Gastrocnemius medialis (tissue), 4 donors: ENCODE data around the gene PEAK1. TPM values are rescaled to one million over a fixed set of nuclear protein-coding genes. Genes with fewer than 3 reads are reported as not detected.
A peak's percentile ranks its signal among the peaks of the same experiment; 100 is the strongest.

Experiments used
- ATAC-seq, 2 donors: fragments of 150-250 bp; one replicate each; pipeline ENCODE4 v1.9.1; 2016
- DNase-seq, 2 donors: peaks; one replicate each; pipeline ENCODE4 v3.0.0-alpha.2; 2019
- H3K27ac ChIP-seq, 4 donors: fragments of 200-600 bp; sonication (generic); 1 replicate in 1 of 4; 2 replicates in 3 of 4; pipeline ENCODE4 v1.5.1; 2016 to 2018; ENCODE audit warnings: mild to moderate bottlenecking in 2 of 4, moderate library complexity in 1 of 4
- H3K27me3 ChIP-seq, 3 donors: fragments of 200-600 bp; sonication (generic) in 2 of 3; 1 replicate in 1 of 3; 2 replicates in 2 of 3; pipeline versions ENCODE4 v1.5.1 to v1.6.0; 2016 to 2019; ENCODE audit warnings: mild to moderate bottlenecking in 1 of 3, moderate library complexity in 1 of 3
- H3K36me3 ChIP-seq, 2 donors: fragments of 200-600 bp; sonication (generic) in 1 of 2; one replicate each; pipeline ENCODE4 v1.5.1; 2017 to 2018
- H3K4me1 ChIP-seq, 2 donors: fragments of 200-600 bp; sonication (generic) in 1 of 2; one replicate each; pipeline ENCODE4 v1.5.1; 2016 to 2017; ENCODE audit warnings: mild to moderate bottlenecking in 2 of 2
- H3K4me3 ChIP-seq, 4 donors: fragments of 200-600 bp; sonication (generic) in 3 of 4; 1 replicate in 1 of 4; 2 replicates in 3 of 4; pipeline ENCODE4 v1.5.1; 2016 to 2019; ENCODE audit warnings: mild to moderate bottlenecking in 2 of 4
- H3K9me3 ChIP-seq, 3 donors: fragments of 200-600 bp; sonication (generic) in 2 of 3; 1 replicate in 1 of 3; 2 replicates in 2 of 3; pipeline ENCODE4 v1.5.1; 2016 to 2019
- CTCF ChIP-seq, 5 experiments: fragments of 450-650 bp in 3 of 5; fragments of 200-600 bp in 2 of 5; sonication (generic) in 2 of 5; IDR thresholded peaks in 4 of 5; conservative IDR thresholded peaks in 1 of 5; 1 replicate in 4 of 5; 2 replicates in 1 of 5; pipeline ENCODE4 v1.5.1; 2016 to 2019; ENCODE audit warnings: antibody characterized with exemption in 5 of 5, mild to moderate bottlenecking in 3 of 5, moderate library complexity in 3 of 5
- POLR2A ChIP-seq, 2 donors: fragments of 450-650 bp; IDR thresholded peaks; one replicate each; pipeline ENCODE4 v1.6.1; 2017; ENCODE audit warnings: antibody characterized with exemption in 2 of 2, mild to moderate bottlenecking in 2 of 2, moderate library complexity in 2 of 2
- in situ Hi-C, 4 donors: fragments of 200-750 bp; cut with MboI; loops; one replicate each; pipeline versions ENCODE4 v1.15.0 to v1.8.0; 2017; ENCODE audit warnings: low sequenced_read_pairs in 4 of 4
- intact Hi-C: fragments of 100-400 bp; cut with DNase I; formaldehyde crosslinking; loops from one replicate; pipeline ENCODE4 v1.15.1; 2023; ENCODE audit warnings: low total_unique reads
- total RNA-seq, 4 donors: library from RNA; depleted of rRNA; stranded (reverse); fragments of >200 nt; gene quantifications; one replicate each; pipeline versions ENCODE4 v1.1.0 to v1.2.3, GENCODE V29; 2016

PEAK1 gene
- total RNA-seq, 4 donors from 2014 or later, result 17.8 to 21.9 (median 20.8) TPM

- DNase-seq (no peak), ATAC-seq (peak; percentile 49 to 58)
- TF ChIP-seq POLR2A (IDR thresholded peaks at IDR 0.05) (no peak), CTCF (IDR thresholded peaks at IDR 0.05 in 4 of 5, conservative IDR thresholded peaks at IDR 0.05 in 1 of 5) (no peak)
- no peaks in the 10 kb centered on the region for H3K27me3 ChIP-seq
- in situ Hi-C loops, result no loop called here
- H3K36me3 ChIP-seq, result no peaks in the 10 kb centered on the region
- no peaks in the 10 kb centered on the region for H3K9me3 ChIP-seq
- H3K27ac ChIP-seq, result peak overlapping the region; percentile 80 to 93 (median 87)
- H3K4me3 ChIP-seq, result no peak overlapping the region
- peaks cover 76 to 86% of the 10 kb centered on the region in 2 donors for H3K4me1 ChIP-seq
- intact Hi-C loops, result loop anchor here (10.0 kb wide), 1 partner anchor 880 kb away; no protein-coding TSS in a partner anchor
Observed at GRCh38 chr15:77064539-77065308, 355.2 kb downstream of the PEAK1 start.

GRCh38 chr15:77064063-77064462 is 355.8 kb downstream of the PEAK1 start:
- no peak overlapping the region for H3K4me3 ChIP-seq
- H3K9me3 ChIP-seq, result no peaks in the 10 kb centered on the region
- no peak for DNase-seq
- in situ Hi-C loops (no loop called here), intact Hi-C loops (loop anchor here (10.0 kb wide), 1 partner anchor 879 kb away; no protein-coding TSS in a partner anchor)
- H3K27me3 ChIP-seq, result no peaks in the 10 kb centered on the region
- TF ChIP-seq POLR2A (IDR thresholded peaks at IDR 0.05) (no peak), CTCF (IDR thresholded peaks at IDR 0.05 in 4 of 5, conservative IDR thresholded peaks at IDR 0.05 in 1 of 5) (no peak)
- ATAC-seq, result no peak
- peak overlapping the region; percentile 80 to 93 (median 87) for H3K27ac ChIP-seq
- peaks cover 76 to 86% of the 10 kb centered on the region in 2 donors for H3K4me1 ChIP-seq
- no peaks in the 10 kb centered on the region for H3K36me3 ChIP-seq

GRCh38 chr15:77063249-77063648 is 356.7 kb downstream of the PEAK1 start:
- in situ Hi-C loops, result no loop called here

GRCh38 chr15:77060546-77060945 is 359.4 kb downstream of the PEAK1 start:
- Histone ChIP-seq H3K27ac (peak overlapping the region; percentile 80 to 93 (median 87)), H3K9me3 (no peaks in the 10 kb centered on the region), H3K4me1 (peaks cover 73 to 87% of the 10 kb centered on the region in 2 donors), H3K4me3 (peak overlapping the region in 3 of 4 donors; percentile 5 to 38 (median 20)), H3K36me3 (no peaks in the 10 kb centered on the region), H3K27me3 (no peaks in the 10 kb centered on the region)
- intact Hi-C loops, result loop anchor here (10.0 kb wide), 1 partner anchor 876 kb away; no protein-coding TSS in a partner anchor
- DNase-seq (peak; percentile 46 to 77), ATAC-seq (peak; percentile 89 to 95)
- no peak for TF ChIP-seq CTCF (IDR thresholded peaks at IDR 0.05 in 4 of 5, conservative IDR thresholded peaks at IDR 0.05 in 1 of 5)
- no peak for TF ChIP-seq POLR2A (IDR thresholded peaks at IDR 0.05)
- in situ Hi-C loops, result no loop called here

More at GRCh38 chr15:77063249-77063648, 356.7 kb downstream of the PEAK1 start:
- Histone ChIP-seq H3K27me3 (no peaks in the 10 kb centered on the region), H3K4me3 (no peak overlapping the region), H3K27ac (peak overlapping the region; percentile 80 to 93 (median 87)), H3K36me3 (no peaks in the 10 kb centered on the region), H3K9me3 (no peaks in the 10 kb centered on the region), H3K4me1 (peaks cover 72 to 84% of the 10 kb centered on the region in 2 donors)
- DNase-seq (no peak), ATAC-seq (no peak)
- TF ChIP-seq POLR2A (IDR thresholded peaks at IDR 0.05) (no peak), CTCF (IDR thresholded peaks at IDR 0.05 in 4 of 5, conservative IDR thresholded peaks at IDR 0.05 in 1 of 5) (no peak)
- intact Hi-C loops, result loop anchor here (10.0 kb wide), 1 partner anchor 878 kb away; no protein-coding TSS in a partner anchor
